ENCODE data around the gene TP53BP1. TPM values are rescaled to one million over a fixed set of nuclear protein-coding genes. Genes with fewer than 3 reads are reported as not detected.

TP53BP1 gene
- total and polyA plus RNA-seq, 4 donors, result 78.8 to 109 (median 88.8) TPM

DNA sequence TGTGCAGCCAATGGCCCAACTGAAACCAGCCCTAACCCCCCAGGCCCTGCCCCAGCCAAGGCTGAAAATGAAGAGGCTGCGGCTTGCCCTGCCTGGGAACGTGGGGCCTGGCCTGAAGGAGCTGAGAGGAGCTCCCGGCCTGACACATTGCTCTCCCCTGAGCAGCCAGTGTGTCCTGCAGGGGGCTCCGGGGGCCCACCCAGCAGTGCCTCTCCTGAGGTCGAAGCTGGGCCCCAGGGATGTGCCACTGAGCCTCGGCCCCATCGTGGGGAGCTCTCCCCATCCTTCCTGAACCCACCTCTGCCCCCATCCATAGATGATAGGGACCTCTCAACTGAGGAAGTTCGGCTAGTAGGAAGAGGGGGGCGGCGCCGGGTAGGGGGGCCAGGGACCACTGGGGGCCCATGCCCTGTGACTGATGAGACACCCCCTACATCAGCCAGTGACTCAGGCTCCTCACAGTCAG, 35.6 kb upstream of the TP53BP1 start:
- Histone ChIP-seq H3K9me3 (ENCODE audit: control insufficient read depth, insufficient read depth, low read length) (no peaks in the 10 kb centered on the region), H3K4me1 (ENCODE audit: control insufficient read depth, insufficient read depth, low read length) (peaks cover 8% of the 10 kb centered on the region), H3K4me3 (ENCODE audit: low read depth, low read length) (no peak overlapping the region), H3K36me3 (ENCODE audit: control insufficient read depth, insufficient read depth, low read length) (peaks cover 75% of the 10 kb centered on the region), H3K27ac (ENCODE audit: low read depth, low read length) (no peak overlapping the region), H3K27me3 (ENCODE audit: control insufficient read depth, insufficient read depth, low read length) (no peaks in the 10 kb centered on the region)
- 89% methylated on average over 3 of the region's 11 CpGs for WGBS (ENCODE audit: insufficient coverage)
- no peak for DNase-seq (ENCODE audit: low read depth in 4 of 6, low spot score in 6 of 6)

DNA sequence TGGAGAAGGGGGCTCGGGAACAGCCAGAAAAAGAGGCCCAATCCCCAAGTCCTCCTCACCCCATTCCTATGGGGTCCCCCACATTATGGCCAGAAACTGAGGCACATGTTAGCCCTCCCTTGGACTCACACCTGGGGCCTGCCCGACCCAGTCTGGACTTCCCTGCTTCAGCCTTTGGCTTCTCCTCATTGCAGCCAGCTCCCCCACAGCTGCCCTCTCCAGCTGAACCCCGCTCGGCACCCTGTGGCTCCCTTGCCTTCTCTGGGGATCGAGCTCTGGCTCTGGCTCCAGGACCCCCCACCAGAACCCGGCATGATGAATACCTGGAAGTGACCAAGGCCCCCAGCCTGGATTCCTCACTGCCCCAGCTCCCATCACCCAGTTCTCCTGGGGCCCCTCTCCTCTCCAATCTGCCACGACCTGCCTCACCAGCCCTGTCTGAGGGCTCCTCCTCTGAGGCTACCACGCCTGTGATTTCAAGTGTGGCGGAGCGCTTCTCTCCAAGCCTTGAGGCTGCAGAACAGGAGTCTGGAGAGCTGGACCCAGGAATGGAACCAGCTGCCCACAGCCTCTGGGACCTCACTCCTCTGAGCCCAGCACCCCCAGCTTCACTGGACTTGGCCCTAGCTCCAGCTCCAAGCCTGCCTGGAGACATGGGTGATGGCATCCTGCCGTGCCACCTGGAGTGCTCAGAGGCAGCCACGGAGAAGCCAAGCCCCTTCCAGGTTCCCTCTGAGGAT, 35.0 kb upstream of the TP53BP1 start:
- DNase-seq (ENCODE audit: low read depth in 4 of 6, low spot score in 6 of 6), result no peak
- Histone ChIP-seq H3K4me3 (ENCODE audit: low read depth, low read length) (no peak overlapping the region), H3K4me1 (ENCODE audit: control insufficient read depth, insufficient read depth, low read length) (peaks cover 8% of the 10 kb centered on the region), H3K27ac (ENCODE audit: low read depth, low read length) (no peak overlapping the region), H3K36me3 (ENCODE audit: control insufficient read depth, insufficient read depth, low read length) (peaks cover 81% of the 10 kb centered on the region), H3K27me3 (ENCODE audit: control insufficient read depth, insufficient read depth, low read length) (no peaks in the 10 kb centered on the region), H3K9me3 (ENCODE audit: control insufficient read depth, insufficient read depth, low read length) (no peaks in the 10 kb centered on the region)
- WGBS (ENCODE audit: insufficient coverage), result 83% methylated on average over 12 of the region's 12 CpGs

DNA sequence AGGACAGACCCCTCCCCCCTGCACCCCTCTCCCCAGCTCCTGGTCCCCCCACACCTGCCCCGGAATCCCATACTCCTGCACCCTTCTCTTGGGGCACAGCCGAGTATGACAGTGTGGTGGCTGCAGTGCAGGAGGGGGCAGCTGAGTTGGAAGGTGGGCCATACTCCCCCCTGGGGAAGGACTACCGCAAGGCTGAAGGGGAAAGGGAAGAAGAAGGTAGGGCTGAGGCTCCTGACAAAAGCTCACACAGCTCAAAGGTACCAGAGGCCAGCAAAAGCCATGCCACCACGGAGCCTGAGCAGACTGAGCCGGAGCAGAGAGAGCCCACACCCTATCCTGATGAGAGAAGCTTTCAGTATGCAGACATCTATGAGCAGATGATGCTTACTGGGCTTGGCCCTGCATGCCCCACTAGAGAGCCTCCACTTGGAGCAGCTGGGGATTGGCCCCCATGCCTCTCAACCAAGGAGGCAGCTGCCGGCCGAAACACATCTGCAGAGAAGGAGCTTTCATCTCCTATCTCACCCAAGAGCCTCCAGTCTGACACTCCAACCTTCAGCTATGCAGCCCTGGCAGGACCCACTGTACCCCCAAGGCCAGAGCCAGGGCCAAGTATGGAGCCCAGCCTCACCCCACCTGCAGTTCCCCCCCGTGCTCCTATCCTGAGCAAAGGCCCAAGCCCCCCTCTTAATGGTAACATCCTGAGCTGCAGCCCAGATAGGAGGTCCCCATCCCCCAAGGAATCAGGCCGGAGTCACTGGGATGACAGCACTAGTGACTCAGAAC, 34.3 kb upstream of the TP53BP1 start:
- H3K27me3 ChIP-seq (ENCODE audit: control insufficient read depth, insufficient read depth, low read length), result no peaks in the 10 kb centered on the region
- no peak overlapping the region for H3K27ac ChIP-seq (ENCODE audit: low read depth, low read length)
- no peak overlapping the region for H3K4me3 ChIP-seq (ENCODE audit: low read depth, low read length)
- no peaks in the 10 kb centered on the region for H3K9me3 ChIP-seq (ENCODE audit: control insufficient read depth, insufficient read depth, low read length)
- WGBS (ENCODE audit: insufficient coverage), result 76% methylated on average over 5 of the region's 9 CpGs
- DNase-seq (ENCODE audit: low read depth in 4 of 6, low spot score in 6 of 6), result no peak
- H3K36me3 ChIP-seq (ENCODE audit: control insufficient read depth, insufficient read depth, low read length), result peaks cover 88% of the 10 kb centered on the region
- peaks cover 8% of the 10 kb centered on the region for H3K4me1 ChIP-seq (ENCODE audit: control insufficient read depth, insufficient read depth, low read length)

DNA sequence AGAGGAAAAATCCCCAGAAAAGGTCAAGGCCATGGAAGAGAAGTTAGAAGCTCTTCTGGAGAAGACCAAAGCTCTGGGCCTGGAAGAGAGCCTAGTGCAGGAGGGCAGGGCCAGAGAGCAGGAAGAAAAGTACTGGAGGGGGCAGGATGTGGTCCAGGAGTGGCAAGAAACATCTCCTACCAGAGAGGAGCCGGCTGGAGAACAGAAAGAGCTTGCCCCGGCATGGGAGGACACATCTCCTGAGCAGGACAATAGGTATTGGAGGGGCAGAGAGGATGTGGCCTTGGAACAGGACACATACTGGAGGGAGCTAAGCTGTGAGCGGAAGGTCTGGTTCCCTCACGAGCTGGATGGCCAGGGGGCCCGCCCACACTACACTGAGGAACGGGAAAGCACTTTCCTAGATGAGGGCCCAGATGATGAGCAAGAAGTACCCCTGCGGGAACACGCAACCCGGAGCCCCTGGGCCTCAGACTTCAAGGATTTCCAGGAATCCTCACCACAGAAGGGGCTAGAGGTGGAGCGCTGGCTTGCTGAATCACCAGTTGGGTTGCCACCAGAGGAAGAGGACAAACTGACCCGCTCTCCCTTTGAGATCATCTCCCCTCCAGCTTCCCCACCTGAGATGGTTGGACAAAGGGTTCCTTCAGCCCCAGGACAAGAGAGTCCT, 33.4 kb upstream of the TP53BP1 start:
- 87% methylated on average over 10 of the region's 11 CpGs for WGBS (ENCODE audit: insufficient coverage)
- no peaks in the 10 kb centered on the region for H3K9me3 ChIP-seq (ENCODE audit: control insufficient read depth, insufficient read depth, low read length)
- peaks cover 97% of the 10 kb centered on the region for H3K36me3 ChIP-seq (ENCODE audit: control insufficient read depth, insufficient read depth, low read length)
- H3K4me3 ChIP-seq (ENCODE audit: low read depth, low read length), result no peak overlapping the region
- H3K4me1 ChIP-seq (ENCODE audit: control insufficient read depth, insufficient read depth, low read length), result peaks cover 8% of the 10 kb centered on the region
- H3K27ac ChIP-seq (ENCODE audit: low read depth, low read length), result no peak overlapping the region
- DNase-seq (ENCODE audit: low read depth in 4 of 6, low spot score in 6 of 6), result no peak
- H3K27me3 ChIP-seq (ENCODE audit: control insufficient read depth, insufficient read depth, low read length), result no peaks in the 10 kb centered on the region

DNA sequence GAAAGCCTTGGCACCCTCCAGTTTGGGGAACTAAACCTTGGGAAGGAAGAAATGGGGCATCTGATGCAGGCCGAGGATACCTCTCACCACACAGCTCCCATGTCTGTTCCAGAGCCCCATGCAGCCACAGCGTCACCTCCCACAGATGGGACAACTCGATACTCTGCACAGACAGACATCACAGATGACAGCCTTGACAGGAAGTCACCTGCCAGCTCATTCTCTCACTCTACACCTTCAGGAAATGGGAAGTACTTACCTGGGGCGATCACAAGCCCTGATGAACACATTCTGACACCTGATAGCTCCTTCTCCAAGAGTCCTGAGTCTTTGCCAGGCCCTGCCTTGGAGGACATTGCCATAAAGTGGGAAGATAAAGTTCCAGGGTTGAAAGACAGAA, 32.2 kb upstream of the TP53BP1 start:
- peaks cover 6% of the 10 kb centered on the region for H3K4me1 ChIP-seq (ENCODE audit: control insufficient read depth, insufficient read depth, low read length)
- H3K27ac ChIP-seq (ENCODE audit: low read depth, low read length), result no peak overlapping the region
- no peaks in the 10 kb centered on the region for H3K27me3 ChIP-seq (ENCODE audit: control insufficient read depth, insufficient read depth, low read length)
- peaks cover 97% of the 10 kb centered on the region for H3K36me3 ChIP-seq (ENCODE audit: control insufficient read depth, insufficient read depth, low read length)
- H3K9me3 ChIP-seq (ENCODE audit: control insufficient read depth, insufficient read depth, low read length), result no peaks in the 10 kb centered on the region
- H3K4me3 ChIP-seq (ENCODE audit: low read depth, low read length), result no peak overlapping the region
- WGBS (ENCODE audit: insufficient coverage), result 100% methylated on average over 3 of the region's 4 CpGs
- no peak for DNase-seq (ENCODE audit: low read depth in 4 of 6, low spot score in 6 of 6)

DNA sequence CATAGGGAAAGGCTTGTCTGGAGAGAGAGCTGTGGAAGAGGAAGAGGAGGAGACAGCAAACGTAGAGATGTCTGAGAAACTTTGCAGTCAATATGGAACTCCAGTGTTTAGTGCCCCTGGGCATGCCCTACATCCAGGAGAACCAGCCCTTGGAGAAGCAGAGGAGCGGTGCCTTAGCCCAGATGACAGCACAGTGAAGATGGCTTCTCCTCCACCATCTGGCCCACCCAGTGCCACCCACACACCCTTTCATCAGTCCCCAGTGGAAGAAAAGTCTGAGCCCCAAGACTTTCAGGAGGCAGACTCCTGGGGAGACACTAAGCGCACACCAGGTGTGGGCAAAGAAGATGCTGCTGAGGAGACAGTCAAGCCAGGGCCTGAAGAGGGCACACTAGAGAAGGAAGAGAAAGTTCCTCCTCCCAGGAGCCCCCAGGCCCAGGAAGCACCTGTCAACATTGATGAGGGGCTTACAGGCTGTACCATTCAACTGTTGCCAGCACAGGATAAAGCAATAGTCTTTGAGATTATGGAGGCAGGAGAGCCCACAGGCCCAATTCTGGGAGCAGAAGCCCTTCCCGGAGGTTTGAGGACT, 31.4 kb upstream of the TP53BP1 start:
- no peak for DNase-seq (ENCODE audit: low read depth in 4 of 6, low spot score in 6 of 6)
- H3K36me3 ChIP-seq (ENCODE audit: control insufficient read depth, insufficient read depth, low read length), result peaks cover 92% of the 10 kb centered on the region
- no peak overlapping the region for H3K27ac ChIP-seq (ENCODE audit: low read depth, low read length)
- 98% methylated on average over 4 of the region's 4 CpGs for WGBS (ENCODE audit: insufficient coverage)
- H3K27me3 ChIP-seq (ENCODE audit: control insufficient read depth, insufficient read depth, low read length), result no peaks in the 10 kb centered on the region
- H3K4me1 ChIP-seq (ENCODE audit: control insufficient read depth, insufficient read depth, low read length), result peaks cover 13% of the 10 kb centered on the region
- no peaks in the 10 kb centered on the region for H3K9me3 ChIP-seq (ENCODE audit: control insufficient read depth, insufficient read depth, low read length)
- no peak overlapping the region for H3K4me3 ChIP-seq (ENCODE audit: low read depth, low read length)

DNA sequence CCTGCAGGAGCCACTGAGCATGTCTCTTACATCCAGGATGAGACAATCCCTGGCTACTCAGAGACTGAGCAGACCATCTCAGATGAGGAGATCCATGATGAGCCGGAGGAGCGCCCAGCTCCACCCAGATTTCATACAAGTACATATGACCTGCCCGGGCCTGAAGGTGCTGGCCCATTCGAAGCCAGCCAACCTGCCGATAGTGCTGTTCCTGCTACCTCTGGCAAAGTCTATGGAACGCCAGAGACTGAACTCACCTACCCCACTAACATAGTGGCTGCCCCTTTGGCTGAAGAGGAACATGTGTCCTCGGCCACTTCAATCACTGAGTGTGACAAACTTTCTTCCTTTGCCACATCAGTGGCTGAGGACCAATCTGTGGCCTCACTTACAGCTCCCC, 30.7 kb upstream of the TP53BP1 start:
- H3K27me3 ChIP-seq (ENCODE audit: control insufficient read depth, insufficient read depth, low read length), result no peaks in the 10 kb centered on the region
- H3K36me3 ChIP-seq (ENCODE audit: control insufficient read depth, insufficient read depth, low read length), result peaks cover 85% of the 10 kb centered on the region
- no peak overlapping the region for H3K27ac ChIP-seq (ENCODE audit: low read depth, low read length)
- DNase-seq (ENCODE audit: low read depth in 4 of 6, low spot score in 6 of 6), result no peak
- H3K4me3 ChIP-seq (ENCODE audit: low read depth, low read length), result no peak overlapping the region
- 99% methylated on average over 7 of the region's 7 CpGs for WGBS (ENCODE audit: insufficient coverage)
- H3K4me1 ChIP-seq (ENCODE audit: control insufficient read depth, insufficient read depth, low read length), result peaks cover 19% of the 10 kb centered on the region
- H3K9me3 ChIP-seq (ENCODE audit: control insufficient read depth, insufficient read depth, low read length), result no peaks in the 10 kb centered on the region

DNA sequence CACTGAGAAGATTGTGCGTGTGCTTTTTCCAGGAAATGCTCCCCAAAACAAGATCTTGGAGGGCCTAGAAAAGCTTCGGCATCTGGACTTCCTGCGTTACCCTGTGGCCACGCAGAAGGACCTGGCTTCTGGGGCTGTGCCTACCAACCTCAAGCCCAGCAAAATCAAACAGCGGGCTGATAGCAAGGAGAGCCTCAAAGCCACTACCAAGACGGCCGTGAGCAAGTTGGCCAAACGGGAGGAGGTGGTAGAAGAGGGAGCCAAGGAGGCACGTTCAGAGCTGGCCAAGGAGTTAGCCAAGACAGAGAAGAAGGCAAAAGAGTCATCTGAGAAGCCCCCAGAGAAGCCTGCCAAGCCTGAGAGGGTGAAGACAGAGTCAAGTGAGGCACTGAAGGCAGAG, 29.3 kb upstream of the TP53BP1 start:
- H3K27me3 ChIP-seq (ENCODE audit: control insufficient read depth, insufficient read depth, low read length), result no peaks in the 10 kb centered on the region
- no peak overlapping the region for H3K4me3 ChIP-seq (ENCODE audit: low read depth, low read length)
- WGBS (ENCODE audit: insufficient coverage), result 88% methylated on average over 9 of the region's 9 CpGs
- H3K9me3 ChIP-seq (ENCODE audit: control insufficient read depth, insufficient read depth, low read length), result no peaks in the 10 kb centered on the region
- DNase-seq (ENCODE audit: low read depth in 4 of 6, low spot score in 6 of 6), result no peak
- peaks cover 28% of the 10 kb centered on the region for H3K4me1 ChIP-seq (ENCODE audit: control insufficient read depth, insufficient read depth, low read length)
- H3K27ac ChIP-seq (ENCODE audit: low read depth, low read length), result no peak overlapping the region
- H3K36me3 ChIP-seq (ENCODE audit: control insufficient read depth, insufficient read depth, low read length), result peaks cover 71% of the 10 kb centered on the region

DNA sequence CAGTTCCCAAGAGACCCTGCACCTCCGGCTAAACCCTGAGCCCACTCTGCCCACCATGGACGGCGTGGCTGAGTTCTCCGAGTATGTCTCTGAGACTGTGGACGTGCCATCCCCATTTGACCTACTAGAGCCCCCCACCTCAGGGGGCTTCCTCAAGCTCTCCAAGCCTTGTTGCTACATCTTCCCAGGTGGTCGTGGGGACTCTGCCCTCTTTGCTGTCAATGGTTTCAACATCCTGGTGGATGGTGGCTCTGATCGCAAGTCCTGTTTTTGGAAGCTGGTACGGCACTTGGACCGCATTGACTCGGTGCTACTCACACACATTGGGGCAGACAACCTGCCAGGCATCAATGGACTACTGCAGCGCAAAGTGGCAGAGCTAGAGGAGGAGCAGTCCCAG, 28.5 kb upstream of the TP53BP1 start:
- DNase-seq (ENCODE audit: low read depth in 4 of 6, low spot score in 6 of 6), result no peak
- H3K4me1 ChIP-seq (ENCODE audit: control insufficient read depth, insufficient read depth, low read length), result peaks cover 35% of the 10 kb centered on the region
- H3K36me3 ChIP-seq (ENCODE audit: control insufficient read depth, insufficient read depth, low read length), result peaks cover 62% of the 10 kb centered on the region
- H3K27me3 ChIP-seq (ENCODE audit: control insufficient read depth, insufficient read depth, low read length), result no peaks in the 10 kb centered on the region
- H3K27ac ChIP-seq (ENCODE audit: low read depth, low read length), result no peak overlapping the region
- no peaks in the 10 kb centered on the region for H3K9me3 ChIP-seq (ENCODE audit: control insufficient read depth, insufficient read depth, low read length)
- H3K4me3 ChIP-seq (ENCODE audit: low read depth, low read length), result no peak overlapping the region
- WGBS (ENCODE audit: insufficient coverage), result 98% methylated on average over 11 of the region's 11 CpGs
